ENCODE results near the gene PIK3R1.

PIK3R1 gene

DNA sequence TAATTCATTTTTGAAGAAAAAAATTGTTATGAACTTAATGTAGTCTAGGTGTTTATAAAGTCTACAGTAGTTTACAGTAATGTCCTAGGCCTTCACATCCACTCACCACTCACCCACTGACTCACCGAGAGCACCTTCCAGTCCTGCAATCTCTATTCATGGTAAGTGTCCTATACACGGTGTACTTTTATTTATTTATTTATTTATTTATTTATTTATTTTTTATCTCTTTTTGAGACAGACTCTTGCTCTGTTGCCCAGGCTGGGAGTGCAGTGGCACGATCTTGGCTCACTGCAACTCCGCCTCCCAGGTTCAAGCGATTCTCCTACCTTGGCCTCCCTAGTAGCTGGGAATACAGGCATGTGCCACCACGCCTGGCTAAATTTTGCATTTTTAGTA is 39.3 kb upstream of the PIK3R1 start:
- TF ChIP-seq, protein P1, sequence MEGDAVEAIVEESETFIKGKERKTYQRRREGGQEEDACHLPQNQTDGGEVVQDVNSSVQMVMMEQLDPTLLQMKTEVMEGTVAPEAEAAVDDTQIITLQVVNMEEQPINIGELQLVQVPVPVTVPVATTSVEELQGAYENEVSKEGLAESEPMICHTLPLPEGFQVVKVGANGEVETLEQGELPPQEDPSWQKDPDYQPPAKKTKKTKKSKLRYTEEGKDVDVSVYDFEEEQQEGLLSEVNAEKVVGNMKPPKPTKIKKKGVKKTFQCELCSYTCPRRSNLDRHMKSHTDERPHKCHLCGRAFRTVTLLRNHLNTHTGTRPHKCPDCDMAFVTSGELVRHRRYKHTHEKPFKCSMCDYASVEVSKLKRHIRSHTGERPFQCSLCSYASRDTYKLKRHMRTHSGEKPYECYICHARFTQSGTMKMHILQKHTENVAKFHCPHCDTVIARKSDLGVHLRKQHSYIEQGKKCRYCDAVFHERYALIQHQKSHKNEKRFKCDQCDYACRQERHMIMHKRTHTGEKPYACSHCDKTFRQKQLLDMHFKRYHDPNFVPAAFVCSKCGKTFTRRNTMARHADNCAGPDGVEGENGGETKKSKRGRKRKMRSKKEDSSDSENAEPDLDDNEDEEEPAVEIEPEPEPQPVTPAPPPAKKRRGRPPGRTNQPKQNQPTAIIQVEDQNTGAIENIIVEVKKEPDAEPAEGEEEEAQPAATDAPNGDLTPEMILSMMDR (IDR thresholded peaks at IDR 0.05; ENCODE audit: low read length, missing control alignments) = no peak
- no peak overlapping the region for H3K4me3 ChIP-seq (replicated peaks; ENCODE audit: low read depth, low read length)
- DNase-seq (ENCODE audit: low read depth) = no peak

DNA sequence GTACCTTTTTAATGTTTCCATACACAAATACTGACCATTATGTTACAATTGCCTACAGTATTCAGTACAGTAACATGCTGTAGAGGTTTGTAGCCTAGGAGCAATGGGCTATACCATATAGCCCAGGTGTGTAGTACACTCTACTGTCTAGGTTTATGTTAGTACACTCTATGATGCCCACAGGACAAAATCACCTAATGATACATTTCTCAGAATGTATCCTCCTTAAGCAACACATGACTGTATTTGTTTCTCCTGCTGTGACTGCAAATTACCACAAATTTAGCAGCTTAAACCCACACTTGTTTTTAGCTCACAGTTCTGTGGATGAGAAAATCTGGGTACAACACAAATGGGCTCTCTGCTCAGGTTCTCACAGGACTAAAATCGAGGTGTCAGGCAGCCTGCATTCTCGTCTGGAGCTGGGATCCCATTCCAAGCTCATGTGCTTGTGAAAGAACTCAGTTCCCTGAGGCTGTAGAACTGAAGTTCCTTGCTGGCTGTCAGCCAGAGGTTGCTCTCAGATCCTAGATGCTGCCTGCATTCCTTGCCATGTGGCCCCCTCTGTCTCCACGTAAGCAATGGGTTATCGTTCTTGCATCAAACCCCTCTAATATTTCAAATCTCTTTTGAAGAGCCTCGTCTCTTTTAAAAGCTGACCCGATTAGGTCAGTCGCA is 38.6 kb upstream of the PIK3R1 start:
- no peak for DNase-seq (ENCODE audit: low read depth)
- TF ChIP-seq, protein P1 (IDR thresholded peaks at IDR 0.05; ENCODE audit: low read length, missing control alignments) = no peak

DNA sequence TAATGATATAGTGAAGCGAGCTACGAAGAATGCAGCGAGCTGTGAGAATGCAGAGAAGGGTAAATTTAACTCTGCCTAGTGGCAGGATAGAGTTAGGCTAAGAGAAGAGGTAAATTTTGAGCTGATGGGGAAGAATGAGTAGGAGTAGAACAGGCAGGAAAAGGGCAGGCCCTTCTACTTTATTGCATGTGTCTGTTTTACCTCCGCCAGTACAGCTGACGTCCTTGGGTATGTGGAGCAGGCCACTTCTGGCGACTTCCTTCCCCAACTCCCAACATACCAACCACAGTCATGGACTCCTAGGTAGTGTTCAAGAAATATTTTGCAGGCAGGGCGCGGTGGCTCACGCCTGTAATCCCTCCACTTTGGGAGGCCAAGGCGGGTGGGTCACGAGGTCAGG is 37.9 kb upstream of the PIK3R1 start:
- no peak for DNase-seq (ENCODE audit: low read depth)

More for the DNA sequence above, 38.6 kb upstream of the PIK3R1 start:
- no peak overlapping the region for H3K4me3 ChIP-seq (replicated peaks; ENCODE audit: low read depth, low read length)

DNA sequence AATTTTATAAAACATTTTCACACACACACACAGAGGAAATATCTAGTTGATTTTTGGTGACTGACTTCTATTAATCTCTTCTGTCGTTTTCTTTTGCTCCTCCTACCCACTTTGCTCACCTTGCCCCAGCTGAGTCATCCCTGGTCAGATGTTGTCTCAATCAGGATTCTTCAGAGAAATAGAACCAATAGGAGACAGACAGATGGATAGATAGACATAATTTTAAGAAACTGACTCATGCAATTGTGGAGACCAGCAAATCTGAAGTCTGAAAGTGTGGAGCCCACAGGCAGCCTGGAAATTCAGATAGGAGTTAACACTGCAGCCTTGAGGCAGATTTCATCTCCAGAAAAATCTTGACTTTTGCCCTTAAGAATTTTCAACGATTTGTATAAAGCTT is 37.0 kb upstream of the PIK3R1 start:
- DNase-seq (ENCODE audit: low read depth) = peak; percentile 11
- TF ChIP-seq, protein P1 (IDR thresholded peaks at IDR 0.05; ENCODE audit: low read length, missing control alignments) = no peak
- H3K4me3 ChIP-seq (replicated peaks; ENCODE audit: low read depth, low read length) = no peak overlapping the region

More for the DNA sequence above, 37.9 kb upstream of the PIK3R1 start:
- TF ChIP-seq, protein P1 (IDR thresholded peaks at IDR 0.05; ENCODE audit: low read length, missing control alignments) = no peak
- H3K4me3 ChIP-seq (replicated peaks; ENCODE audit: low read depth, low read length) = no peak overlapping the region

DNA sequence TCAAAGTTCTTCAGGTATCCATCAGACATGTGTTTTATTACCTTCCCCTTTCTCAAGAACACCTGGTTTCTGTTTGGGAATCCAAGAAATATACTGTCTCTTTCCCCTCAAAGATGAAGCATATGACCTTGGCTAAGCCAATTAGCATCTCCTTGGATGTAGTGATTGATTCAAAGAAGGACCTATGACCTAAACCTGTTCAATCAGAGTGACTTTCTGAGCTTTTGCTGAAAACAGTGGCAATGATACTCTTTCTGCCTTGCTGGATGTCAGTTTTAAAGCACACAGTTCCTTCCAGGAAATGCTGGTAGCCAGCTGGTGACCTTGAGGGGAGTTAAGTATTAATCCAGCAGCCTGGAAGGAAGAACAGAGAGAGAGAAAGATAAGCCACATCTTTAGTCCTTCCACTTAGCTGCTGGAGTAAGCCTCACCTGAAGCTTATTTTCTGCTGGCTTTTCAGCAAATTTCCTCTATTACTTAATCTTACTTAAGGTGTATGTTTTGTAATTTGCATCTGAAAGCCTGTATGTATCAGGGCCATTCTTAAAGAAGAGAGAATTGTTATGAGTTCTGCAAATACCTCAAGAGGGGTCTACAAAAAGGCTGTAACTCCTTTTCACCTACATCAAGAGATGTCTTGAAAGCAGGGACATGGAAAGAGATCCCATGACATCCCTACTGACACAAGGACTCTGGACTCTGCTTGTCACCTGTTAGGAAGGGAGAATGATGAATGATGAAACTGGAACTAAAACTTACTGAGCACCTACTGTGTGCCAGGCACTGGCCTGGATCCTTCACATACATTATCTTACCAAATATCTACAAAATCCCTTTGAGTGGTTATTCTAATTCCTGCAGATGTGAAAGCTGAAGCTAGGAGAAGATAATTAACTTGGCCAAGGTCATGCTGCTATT is 35.2 kb upstream of the PIK3R1 start:
- TF ChIP-seq, protein P1 (IDR thresholded peaks at IDR 0.05; ENCODE audit: low read length, missing control alignments) = no peak
- no peak for DNase-seq (ENCODE audit: low read depth)

DNA sequence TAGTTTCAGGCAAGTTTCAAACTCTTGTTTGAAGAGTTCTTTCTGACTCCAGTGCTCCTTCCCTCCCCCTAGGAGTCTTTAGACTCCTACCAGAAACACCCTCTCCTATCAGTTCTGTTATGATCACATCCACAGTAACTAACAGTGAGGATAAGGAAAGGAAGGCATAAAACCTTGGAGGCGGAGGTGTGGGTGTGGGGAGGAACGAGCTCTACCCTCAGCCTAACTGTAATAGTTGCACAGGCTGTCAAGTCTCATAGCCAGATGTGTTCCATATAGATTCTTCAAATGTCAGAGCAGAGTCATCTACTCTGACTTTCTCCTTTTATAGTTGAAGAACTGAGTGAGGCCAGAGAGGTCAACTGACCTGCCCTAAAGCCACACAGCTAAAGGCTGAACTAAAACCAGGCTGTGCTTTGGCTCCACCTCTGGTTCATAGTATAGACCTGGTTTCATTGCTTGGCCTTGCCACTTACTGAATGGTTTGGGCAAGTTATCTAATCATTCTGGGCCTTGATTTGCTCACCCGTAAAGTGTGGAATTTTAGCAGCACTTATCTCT is 34.4 kb upstream of the PIK3R1 start:
- DNase-seq (ENCODE audit: low read depth) = no peak
- TF ChIP-seq, protein P1 (IDR thresholded peaks at IDR 0.05; ENCODE audit: low read length, missing control alignments) = no peak
- H3K4me3 ChIP-seq (replicated peaks; ENCODE audit: low read depth, low read length) = no peak overlapping the region

More for the DNA sequence above, 35.2 kb upstream of the PIK3R1 start:
- no peak overlapping the region for H3K4me3 ChIP-seq (replicated peaks; ENCODE audit: low read depth, low read length)

Measured in fibroblast of pulmonary artery (primary cell).